Measurements from ENCODE around the gene PRDX5.

Gene PRDX5

GRCh38 chr11:64359712-64360445, 42.0 kb downstream of the PRDX5 start:
- in situ Hi-C loops (cut with MboI; ENCODE audit: low sequenced_read_pairs): no loop called here

DNA sequence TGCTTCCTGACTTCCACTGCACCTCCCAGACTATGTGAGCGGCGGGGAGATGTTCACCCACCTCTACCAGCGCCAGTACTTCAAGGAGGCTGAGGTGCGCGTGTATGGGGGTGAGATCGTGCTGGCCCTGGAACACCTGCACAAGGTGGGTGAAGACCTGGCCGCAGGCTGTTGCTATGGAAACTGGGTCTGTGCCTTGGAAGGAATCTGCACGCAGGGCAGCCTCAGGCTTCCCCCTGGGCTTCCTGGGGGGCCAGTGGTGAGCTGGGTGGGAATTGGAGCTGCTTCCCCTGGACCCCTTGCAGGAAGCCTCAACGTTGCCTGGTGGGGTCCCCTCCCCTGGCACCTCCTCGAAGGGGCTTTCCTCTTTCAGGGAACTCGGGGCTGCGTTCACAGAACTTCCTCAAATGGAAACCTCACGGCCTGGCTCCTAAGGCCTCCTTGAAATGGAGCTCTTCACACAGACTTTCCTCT, 42.6 kb downstream of the PRDX5 start:
- in situ Hi-C loops (cut with MboI; ENCODE audit: low sequenced_read_pairs): no loop called here

GRCh38 chr11:64361659-64362058, 43.7 kb downstream of the PRDX5 start:
- in situ Hi-C loops (cut with MboI; ENCODE audit: low sequenced_read_pairs): no loop called here

GRCh38 chr11:64362339-64362738, 44.4 kb downstream of the PRDX5 start:
- in situ Hi-C loops (cut with MboI; ENCODE audit: low sequenced_read_pairs): no loop called here

GRCh38 chr11:64364435-64364834, 46.5 kb downstream of the PRDX5 start:
- in situ Hi-C loops (cut with MboI; ENCODE audit: low sequenced_read_pairs): no loop called here

- in situ Hi-C loops (cut with MboI; ENCODE audit: low sequenced_read_pairs): no loop called here
These were observed 47.0 kb downstream of the PRDX5 start for GRCh38 chr11:64364911-64365310.

DNA sequence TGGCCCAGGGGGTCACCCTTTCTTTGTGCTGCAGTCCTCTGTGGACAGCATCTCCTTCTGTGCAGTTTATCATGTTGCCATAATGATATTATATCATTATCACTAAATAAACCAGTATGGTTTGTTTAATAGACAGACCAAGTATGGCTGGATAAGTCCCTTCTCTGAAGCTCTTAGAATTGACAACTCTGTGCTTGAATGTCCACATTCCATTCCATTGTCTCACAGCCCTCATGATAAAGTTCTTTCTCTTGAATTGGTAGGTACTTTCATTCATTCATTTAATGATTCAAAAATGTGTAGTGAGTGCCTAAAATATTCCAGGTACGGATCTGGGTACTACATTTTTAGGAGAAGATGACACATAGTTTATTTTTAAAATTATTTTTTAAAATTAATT, 48.8 kb downstream of the PRDX5 start:
- in situ Hi-C loops (cut with MboI; ENCODE audit: low sequenced_read_pairs): no loop called here

- in situ Hi-C loops (cut with MboI; ENCODE audit: low sequenced_read_pairs): no loop called here
These were observed 50.2 kb downstream of the PRDX5 start for GRCh38 chr11:64367931-64368672.

DNA sequence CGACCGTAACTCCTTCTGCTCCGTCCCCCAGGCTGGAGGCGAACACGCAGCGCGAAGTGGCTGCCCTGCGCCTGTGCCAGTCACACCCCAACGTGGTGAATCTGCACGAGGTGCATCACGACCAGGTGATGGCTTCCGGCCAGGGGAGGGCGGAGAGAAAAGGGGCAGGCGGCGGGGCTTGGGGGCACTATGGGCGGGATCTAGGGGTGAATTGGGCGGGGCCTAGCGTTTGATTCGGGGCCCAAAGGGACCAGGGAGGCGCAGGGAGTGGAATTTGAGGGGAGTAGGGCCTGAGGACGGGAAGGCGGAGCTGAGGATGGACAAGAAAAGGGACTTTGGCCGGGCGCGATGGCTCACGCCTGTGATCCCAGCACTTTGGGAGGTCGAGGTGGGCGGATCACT, 50.8 kb downstream of the PRDX5 start:
- in situ Hi-C loops (cut with MboI; ENCODE audit: low sequenced_read_pairs): no loop called here

DNA sequence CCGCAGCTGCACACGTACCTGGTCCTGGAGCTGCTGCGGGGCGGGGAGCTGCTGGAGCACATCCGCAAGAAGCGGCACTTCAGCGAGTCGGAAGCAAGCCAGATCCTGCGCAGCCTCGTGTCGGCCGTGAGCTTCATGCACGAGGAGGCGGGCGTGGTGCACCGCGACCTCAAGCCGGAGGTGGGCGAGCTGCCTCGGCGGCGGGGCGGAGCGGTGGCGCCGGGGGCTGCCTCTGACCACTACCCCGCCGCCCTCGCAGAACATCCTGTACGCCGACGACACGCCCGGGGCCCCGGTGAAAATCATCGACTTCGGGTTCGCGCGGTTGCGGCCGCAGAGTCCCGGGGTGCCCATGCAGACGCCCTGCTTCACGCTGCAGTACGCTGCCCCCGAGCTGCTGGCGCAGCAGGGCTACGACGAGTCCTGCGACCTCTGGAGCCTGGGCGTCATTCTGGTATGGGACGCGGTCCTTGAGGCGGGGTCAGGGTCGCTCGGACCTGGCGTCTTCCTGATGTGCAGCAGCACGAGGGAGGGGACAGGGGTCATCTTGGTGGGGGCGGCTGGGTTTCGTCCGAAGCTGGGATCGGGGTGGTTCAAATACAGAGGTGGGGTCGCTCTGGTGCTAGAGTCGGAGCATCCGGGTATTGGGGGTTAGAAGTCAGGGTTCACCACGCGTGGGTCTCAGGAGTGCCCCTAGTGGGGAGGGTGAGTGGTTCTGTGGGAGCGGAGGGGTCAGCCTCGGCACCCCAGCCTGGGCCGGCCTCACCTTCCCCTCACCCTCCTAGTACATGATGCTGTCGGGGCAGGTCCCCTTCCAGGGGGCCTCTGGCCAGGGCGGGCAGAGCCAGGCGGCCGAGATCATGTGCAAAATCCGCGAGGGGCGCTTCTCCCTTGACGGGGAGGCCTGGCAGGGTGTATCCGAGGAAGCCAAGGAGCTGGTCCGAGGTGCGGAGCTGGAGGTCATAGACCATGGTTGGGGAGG, 51.8 kb downstream of the PRDX5 start:
- in situ Hi-C loops (cut with MboI; ENCODE audit: low sequenced_read_pairs): no loop called here

DNA sequence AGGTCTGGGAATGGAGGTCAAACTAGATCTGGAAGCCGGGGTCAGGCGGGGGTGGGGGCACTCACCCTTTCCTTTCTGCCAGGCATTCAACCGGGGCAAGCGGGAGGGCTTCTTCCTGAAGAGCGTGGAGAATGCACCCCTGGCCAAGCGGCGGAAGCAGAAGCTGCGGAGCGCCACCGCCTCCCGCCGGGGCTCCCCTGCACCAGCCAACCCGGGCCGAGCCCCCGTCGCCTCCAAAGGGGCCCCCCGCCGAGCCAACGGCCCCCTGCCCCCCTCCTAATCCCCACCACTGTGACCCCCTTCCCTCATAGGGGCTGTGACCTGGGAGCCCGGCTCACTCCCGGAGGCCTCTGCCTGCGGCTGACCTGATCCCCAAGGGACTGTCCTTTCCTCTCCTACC, 53.3 kb downstream of the PRDX5 start:
- in situ Hi-C loops (cut with MboI; ENCODE audit: low sequenced_read_pairs): no loop called here
